Measurements from ENCODE around the gene ARHGEF16.

The ARHGEF16 gene

GRCh38 chr1:3453891-3454810 is at the start of gene ARHGEF16:
Gene ARHGEF16, plus strand, starts transcription at chr1:3454665. Its CDS starts 8,420 bp downstream, at chr1:3463085.
- DNase-seq = peak; percentile 52

GRCh38 chr1:3404801-3405200 is 49.7 kb upstream of the ARHGEF16 start:
- no peak for DNase-seq

GRCh38 chr1:3405491-3405890 is 49.0 kb upstream of the ARHGEF16 start:
- no peak for DNase-seq

- no peak for DNase-seq
Observed at GRCh38 chr1:3405974-3406867, 48.2 kb upstream of the ARHGEF16 start.

GRCh38 chr1:3407021-3407420 is 47.4 kb upstream of the ARHGEF16 start:
- no peak for DNase-seq

GRCh38 chr1:3408751-3409266 is 45.7 kb upstream of the ARHGEF16 start:
- no peak for DNase-seq

GRCh38 chr1:3409366-3410141 is 44.9 kb upstream of the ARHGEF16 start:
- no peak for DNase-seq

- DNase-seq = peak; percentile 12
Observed at GRCh38 chr1:3410142-3410925, 44.1 kb upstream of the ARHGEF16 start.

- no peak for DNase-seq
Observed at GRCh38 chr1:3411806-3412205, 42.7 kb upstream of the ARHGEF16 start.

GRCh38 chr1:3412376-3412775 is 42.1 kb upstream of the ARHGEF16 start:
- DNase-seq = no peak

GRCh38 chr1:3413975-3414710 is 40.3 kb upstream of the ARHGEF16 start:
- DNase-seq = no peak

GRCh38 chr1:3415260-3416090 is 39.0 kb upstream of the ARHGEF16 start:
- no peak for DNase-seq

GRCh38 chr1:3417082-3417739 is 37.3 kb upstream of the ARHGEF16 start:
- no peak for DNase-seq

- no peak for DNase-seq
Observed at GRCh38 chr1:3417934-3418333, 36.5 kb upstream of the ARHGEF16 start.

GRCh38 chr1:3418600-3418999 is 35.9 kb upstream of the ARHGEF16 start:
- no peak for DNase-seq

- no peak for DNase-seq
Observed at GRCh38 chr1:3419415-3420204, 34.9 kb upstream of the ARHGEF16 start.

- no peak for DNase-seq
Observed at GRCh38 chr1:3420218-3420951, 34.1 kb upstream of the ARHGEF16 start.

GRCh38 chr1:3422638-3423037 is 31.8 kb upstream of the ARHGEF16 start:
- DNase-seq = no peak

All from hematopoietic multipotent progenitor cell treated with erythropoietin and hydrocortisone succinate and interleukin-3 and kit ligand, for 6 days (in vitro differentiated cells).